H1 (cell line): ENCODE results near the gene TM4SF20. TPM values are rescaled to one million over a fixed set of nuclear protein-coding genes. Genes with fewer than 3 reads are reported as not detected.

Source experiments
- CTCF ChIA-PET: fragments of 300-600 bp; sonication (Branson Sonifier 250); formaldehyde crosslinking; loops from one replicate; lab custom pipeline; 2021; ENCODE audit not compliant: partially characterized antibody; lab: Charles Lee
- POLR2A ChIA-PET: fragments of 300-600 bp; sonication (Branson Sonifier 250); formaldehyde crosslinking; loops from one replicate; lab custom pipeline; 2021; ENCODE audit warnings: inconsistent platforms; ENCODE audit not compliant: partially characterized antibody; lab: Charles Lee
- DNase-seq, 2 experiments: peaks; one replicate each; pipeline versions ENCODE4 v3.0.0 to v3.0.0-alpha.2; 2010 to 2022; ENCODE audit warnings: low spot score in 2 of 2, low read depth in 1 of 2, mixed read lengths in 1 of 2
- FAIRE-seq: peaks from 2 replicates; lab custom pipeline; 2011; peaks lifted over from hg19 to GRCh38; lab: Jason Lieb, UNC
- H2AFZ ChIP-seq: 2 replicates; pipeline ENCODE4 v1.8.1; 2012; ENCODE audit warnings: low read length, inconsistent platforms
- H2AK5ac ChIP-seq: 2 replicates; pipeline ENCODE4 v1.6.1; 2013; ENCODE audit warnings: low read depth, low read length
- H2BK120ac ChIP-seq: replicated peaks from 2 replicates; pipeline ENCODE3; 2013; ENCODE audit warnings: low read depth, low read length, inconsistent platforms
- H2BK12ac ChIP-seq: 2 replicates; pipeline ENCODE4 v1.6.1; 2013; ENCODE audit warnings: low read depth, low read length
- H2BK15ac ChIP-seq: 2 replicates; pipeline ENCODE4 v1.6.1; 2013; ENCODE audit warnings: low read length
- H2BK20ac ChIP-seq: 2 replicates; pipeline ENCODE4 v1.6.1; 2013; ENCODE audit warnings: low read length
- H2BK5ac ChIP-seq: 2 replicates; pipeline ENCODE4 v1.6.1; 2013; ENCODE audit warnings: low read depth, low read length
- H3K14ac ChIP-seq: 2 replicates; pipeline ENCODE4 v1.6.1; 2013; ENCODE audit warnings: inconsistent platforms; ENCODE audit not compliant: insufficient read length
- H3K18ac ChIP-seq: 2 replicates; pipeline ENCODE4 v1.6.1; 2013; ENCODE audit warnings: low read length; ENCODE audit errors: extremely low read depth
- H3K23ac ChIP-seq: 2 replicates; pipeline ENCODE4 v1.6.1; 2013; ENCODE audit warnings: inconsistent platforms; ENCODE audit not compliant: insufficient read length
- H3K23me2 ChIP-seq: 2 replicates; pipeline ENCODE4 v1.6.1; 2013; ENCODE audit warnings: low read depth, low read length
- H3K27ac ChIP-seq: 2 replicates; pipeline ENCODE4 v1.6.1; 2011; ENCODE audit warnings: low read depth, low read length, inconsistent platforms
- H3K27me3 ChIP-seq, 4 experiments: replicated peaks in 1 of 4; 1 replicate in 1 of 4; 2 replicates in 3 of 4; pipeline versions ENCODE4 v1.6.1 to v1.8.1; 2011 to 2013; ENCODE audit warnings: low read length in 3 of 4, mild to moderate bottlenecking in 3 of 4, inconsistent platforms in 2 of 4, mixed read lengths in 2 of 4, moderate library complexity in 1 of 4; ENCODE audit not compliant: control insufficient read depth in 3 of 4, insufficient read depth in 3 of 4; ENCODE audit errors: extremely low read depth in 1 of 4
- H3K36me3 ChIP-seq, 4 experiments: 2 replicates each; pipeline versions ENCODE4 v1.6.1 to v1.8.1; 2011 to 2013; ENCODE audit warnings: mild to moderate bottlenecking in 4 of 4, low read length in 3 of 4, moderate library complexity in 2 of 4, control low read depth in 1 of 4, inconsistent platforms in 1 of 4; ENCODE audit not compliant: insufficient read depth in 4 of 4, control insufficient read depth in 2 of 4
- H3K4ac ChIP-seq: replicated peaks from 2 replicates; pipeline ENCODE3; 2013; ENCODE audit warnings: low read length, low read depth, mixed read lengths, inconsistent platforms; ENCODE audit not compliant: insufficient read length
- H3K4me1 ChIP-seq, 4 experiments: replicated peaks in 1 of 4; 1 replicate in 1 of 4; 2 replicates in 3 of 4; pipeline versions ENCODE4 v1.6.1 to v1.8.1; 2011 to 2013; ENCODE audit warnings: low read length in 3 of 4, inconsistent platforms in 2 of 4, mixed read lengths in 1 of 4; ENCODE audit not compliant: insufficient read depth in 4 of 4, control insufficient read depth in 3 of 4
- H3K4me2 ChIP-seq, 2 experiments: 2 replicates each; pipeline versions ENCODE4 v1.6.1 to v1.8.1; 2011 to 2013; ENCODE audit warnings: low read depth in 2 of 2, low read length in 2 of 2, control low read depth in 1 of 2, inconsistent platforms in 1 of 2, mild to moderate bottlenecking in 1 of 2; ENCODE audit not compliant: insufficient read depth in 1 of 2
- H3K4me3 ChIP-seq, 4 experiments: fragments of 200-600, 300-600 bp in 1 of 4; sonication (generic), shearing (Covaris generic), sonication (Bioruptor Twin) in 1 of 4; 2 replicates each; pipeline versions ENCODE4 v1.5.1 to v1.8.1; 2011 to 2016; ENCODE audit warnings: low read length in 4 of 4, low read depth in 3 of 4, control low read depth in 2 of 4, inconsistent platforms in 2 of 4, mild to moderate bottlenecking in 2 of 4, mixed read lengths in 1 of 4, moderate library complexity in 1 of 4; ENCODE audit not compliant: insufficient read depth in 2 of 4; ENCODE audit errors: extremely low read depth in 1 of 4
- H3K56ac ChIP-seq: replicated peaks from 2 replicates; pipeline ENCODE3; 2013; ENCODE audit warnings: low read depth, mild to moderate bottlenecking, mixed read lengths, low read length, inconsistent platforms; ENCODE audit not compliant: insufficient read length
- H3K79me1 ChIP-seq: 2 replicates; pipeline ENCODE4 v1.6.1; 2013; ENCODE audit warnings: low read depth, low read length, control low read depth
- H3K79me2 ChIP-seq, 2 experiments: 2 replicates each; pipeline versions ENCODE4 v1.6.1 to v1.8.1; 2012 to 2013; ENCODE audit warnings: low read length in 2 of 2, mild to moderate bottlenecking in 2 of 2, inconsistent platforms in 1 of 2; ENCODE audit not compliant: insufficient read depth in 2 of 2, control insufficient read depth in 1 of 2
- H3K9ac ChIP-seq, 4 experiments: replicated peaks in 1 of 4; 1 replicate in 1 of 4; 2 replicates in 3 of 4; pipeline versions ENCODE4 v1.6.1 to v1.8.1; 2011 to 2013; ENCODE audit warnings: low read depth in 3 of 4, low read length in 3 of 4, control low read depth in 2 of 4, mild to moderate bottlenecking in 2 of 4, moderate library complexity in 2 of 4, inconsistent platforms in 1 of 4; ENCODE audit errors: extremely low read depth in 1 of 4
- H3K9me3 ChIP-seq, 2 experiments: 2 replicates each; pipeline versions ENCODE4 v1.6.1 to v1.8.1; 2012 to 2013; ENCODE audit warnings: mild to moderate bottlenecking in 2 of 2, moderate library complexity in 2 of 2, control low read depth in 1 of 2, inconsistent platforms in 1 of 2, low read depth in 1 of 2, low read length in 1 of 2, mixed read lengths in 1 of 2; ENCODE audit not compliant: insufficient read depth in 2 of 2
- H4K20me1 ChIP-seq, 2 experiments: replicated peaks in 1 of 2; 2 replicates each; pipeline versions ENCODE3 to v1.8.1; 2011 to 2013; ENCODE audit warnings: inconsistent platforms in 2 of 2, low read length in 2 of 2, mild to moderate bottlenecking in 1 of 2; ENCODE audit not compliant: insufficient read depth in 2 of 2, control insufficient read depth in 1 of 2
- H4K5ac ChIP-seq: 2 replicates; pipeline ENCODE4 v1.6.1; 2013; ENCODE audit warnings: low read length, low read depth, mixed read lengths, inconsistent platforms; ENCODE audit not compliant: insufficient read length
- H4K8ac ChIP-seq: 2 replicates; pipeline ENCODE4 v1.8.0; 2013; ENCODE audit warnings: mild to moderate bottlenecking, moderate library complexity, low read length, inconsistent platforms; ENCODE audit not compliant: insufficient read depth; ENCODE audit errors: extremely low read depth
- H4K91ac ChIP-seq: replicated peaks from 2 replicates; pipeline ENCODE3; 2013; ENCODE audit warnings: low read length, mixed read lengths, inconsistent platforms; ENCODE audit not compliant: insufficient read length
- JUND ChIP-seq: IDR thresholded peaks from 2 replicates; pipeline ENCODE4 v1.6.1; 2011; ENCODE audit warnings: mild to moderate bottlenecking, improper control_type of control experiment, low read length
- SUZ12 ChIP-seq: fragments of 200-600 bp; sonication (generic); IDR thresholded peaks from 2 replicates; pipeline ENCODE4 v1.6.1; 2012; ENCODE audit warnings: mild to moderate bottlenecking, inconsistent platforms, low read length, moderate library complexity, mixed read lengths
- WGBS, 2 experiments: shearing (Covaris generic) in 1 of 2; methylation state at CpG; one replicate each; pipeline versions ENCODE4 v1.1.6 to v1.1.7; 2013 to 2015; ENCODE audit warnings: low lambda C conversion rate in 2 of 2, mixed read lengths in 2 of 2, inconsistent platforms in 1 of 2, low coverage in 1 of 2, missing lambda C conversion rate in 1 of 2; ENCODE audit not compliant: insufficient replicate concordance in 2 of 2, insufficient coverage in 1 of 2, insufficient read length in 1 of 2; ENCODE audit errors: extremely low coverage in 1 of 2, missing lambda C conversion rate in 1 of 2; 5-methylcytosine and 5-hydroxymethylcytosine counted together
- polyA plus RNA-seq, 7 experiments: library from polyadenylated mRNA; depleted of rRNA in 3 of 7; stranded (reverse) in 5 of 7; unstranded in 2 of 7; fragments of >200 nt in 5 of 7; fragments of 200-250 nt in 2 of 7; gene quantifications; 1 replicate in 5 of 7; 2 replicates in 1 of 7; 4 replicates in 1 of 7; pipeline versions ENCODE4 v1.2.1 to v1.2.3, GENCODE V29; 2011 to 2013; ENCODE audit warnings: missing spikeins in 2 of 7, mixed read lengths in 2 of 7
- total RNA-seq: library from RNA; stranded (reverse); fragmentation: NEBNext Ultra II Directional; extraction: Animal tissue kit (Norgen Biotek cat#: 25700); gene quantifications from 2 replicates; pipeline ENCODE4 v1.2.1, GENCODE V29; 2021

TM4SF20 gene
- total and polyA plus RNA-seq, 2 of the 8 experiments (the other 6 are each of a cell fraction or from before 2014, with no cell fraction given) = not detected

DNA sequence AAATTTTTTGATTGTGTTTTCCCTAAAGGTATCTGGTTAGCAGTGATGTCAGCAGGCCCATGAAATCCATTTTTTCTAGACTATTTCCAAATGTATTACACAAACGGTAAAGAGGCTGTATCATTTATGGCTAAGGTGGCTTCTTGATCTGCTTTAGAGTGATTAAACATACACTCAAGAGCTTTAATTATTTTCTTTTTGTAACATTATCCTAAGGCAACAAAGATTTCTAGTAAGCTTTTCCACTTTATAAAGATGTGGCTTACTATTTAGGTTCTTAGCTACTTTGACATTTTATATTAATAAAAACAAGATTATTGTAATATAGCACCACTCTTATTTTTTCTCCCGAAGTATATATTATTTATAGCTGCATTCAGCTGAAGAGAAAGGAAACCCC is 37.6 kb downstream of the TM4SF20 start:
- no peak overlapping the region for H2BK5ac ChIP-seq
- FAIRE-seq = no peak
- no peaks in the 10 kb centered on the region for H3K79me2 ChIP-seq
- no peaks in the 10 kb centered on the region for H3K4me1 ChIP-seq
- H4K8ac ChIP-seq = no peak overlapping the region
- DNase-seq = no peak
- H4K20me1 ChIP-seq = peaks cover 0 to 3% of the 10 kb centered on the region in 2 experiments
- no peak overlapping the region for H2AFZ ChIP-seq
- no peak overlapping the region for H2AK5ac ChIP-seq
- no peaks in the 10 kb centered on the region for H3K27me3 ChIP-seq
- H3K4me2 ChIP-seq = no peak overlapping the region
- H4K91ac ChIP-seq = no peak overlapping the region
- no peak for TF ChIP-seq SUZ12
- no peak for TF ChIP-seq JUND
- H3K36me3 ChIP-seq = peaks cover 2 to 34% (median 3%) of the 10 kb centered on the region in 4 experiments; a peak in 2 of 8 replicates
- WGBS, 2 experiments = 91% methylated on average over 2 of the region's 2 CpGs; no CpG with 5 or more reads in 1 of the 2 experiments
- H3K23me2 ChIP-seq = no peaks in the 10 kb centered on the region
- no peak overlapping the region for H2BK15ac ChIP-seq
- no peak overlapping the region for H3K9ac ChIP-seq
- H3K79me1 ChIP-seq = no peaks in the 10 kb centered on the region
- no peak overlapping the region for H3K4me3 ChIP-seq
- no peak overlapping the region for H3K14ac ChIP-seq
- H3K27ac ChIP-seq = no peak overlapping the region
- no peak overlapping the region for H3K23ac ChIP-seq
- no peak overlapping the region for H3K56ac ChIP-seq
- no peak overlapping the region for H3K4ac ChIP-seq
- H3K18ac ChIP-seq = no peak overlapping the region
- no peak overlapping the region for H2BK20ac ChIP-seq
- H2BK12ac ChIP-seq = no peak overlapping the region
- CTCF ChIA-PET = no interaction called here
- no peaks in the 10 kb centered on the region for H3K9me3 ChIP-seq
- no peak overlapping the region for H4K5ac ChIP-seq
- POLR2A ChIA-PET = no interaction called here
- H2BK120ac ChIP-seq = no peak overlapping the region
